Tongue (tissue), 2 donors: Measurements from ENCODE around the gene ZNF772. TPM values are rescaled to one million over a fixed set of nuclear protein-coding genes. Genes with fewer than 3 reads are reported as not detected.
"Not testable (repeated sequence)": the region's sequence is repeated elsewhere in the genome, so short reads cannot be mapped to it uniquely, and the experiment has no call there.

Source experiments
- DNase-seq: peaks from one replicate; pipeline ENCODE4 v3.0.0-alpha.2; 2015
- total RNA-seq: library from RNA; depleted of rRNA; stranded (reverse); fragments of >200 nt; gene quantifications from one replicate; pipeline ENCODE4 v1.2.3, GENCODE V29; 2014

ZNF772 gene
- total RNA-seq = 25.2 TPM

DNA sequence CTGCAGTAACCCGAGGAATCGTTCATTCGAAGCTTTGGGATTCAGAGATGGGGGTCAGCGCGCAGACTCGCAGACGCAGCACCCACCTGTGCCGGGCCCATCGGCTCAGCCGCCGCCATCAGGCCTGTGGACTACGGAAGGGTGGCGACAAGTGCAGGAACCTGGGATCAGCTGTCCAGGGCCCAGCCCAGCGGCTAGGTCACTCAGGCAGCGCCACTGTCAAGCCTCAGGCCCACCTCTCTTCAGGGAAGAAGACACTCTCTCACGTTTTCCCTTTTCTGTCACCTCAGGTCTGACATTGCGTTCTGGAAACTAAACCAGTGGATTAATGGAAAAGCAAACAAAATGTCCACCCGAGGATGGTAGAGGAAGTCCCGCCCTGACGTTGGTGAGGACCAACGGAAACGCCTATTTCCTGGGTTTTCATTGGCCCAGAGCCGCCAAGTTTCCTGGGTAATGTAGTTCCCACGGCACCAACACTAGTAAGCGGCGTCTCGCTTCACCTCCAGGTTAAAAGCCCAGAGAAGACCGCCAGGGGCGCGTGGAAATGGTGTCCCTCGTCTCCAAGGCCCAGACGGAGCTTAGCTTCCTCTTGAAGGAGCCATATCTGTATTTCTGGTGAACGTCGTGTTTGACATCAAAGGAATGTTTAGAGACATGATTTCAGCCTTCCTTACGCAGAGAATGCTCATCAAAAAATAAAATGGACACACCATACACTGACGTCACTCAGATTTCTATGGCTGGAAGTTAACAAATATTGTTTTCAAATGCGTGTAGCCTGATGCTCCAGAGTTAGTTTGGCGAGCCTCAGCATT lies at the start of gene ZNF772:
TSS of gene ZNF772 (minus strand) at position 376 of the 818 bp plus-strand sequence. CDS start at position 119, 257 bp downstream.
- DNase-seq = peak; percentile 98

DNA sequence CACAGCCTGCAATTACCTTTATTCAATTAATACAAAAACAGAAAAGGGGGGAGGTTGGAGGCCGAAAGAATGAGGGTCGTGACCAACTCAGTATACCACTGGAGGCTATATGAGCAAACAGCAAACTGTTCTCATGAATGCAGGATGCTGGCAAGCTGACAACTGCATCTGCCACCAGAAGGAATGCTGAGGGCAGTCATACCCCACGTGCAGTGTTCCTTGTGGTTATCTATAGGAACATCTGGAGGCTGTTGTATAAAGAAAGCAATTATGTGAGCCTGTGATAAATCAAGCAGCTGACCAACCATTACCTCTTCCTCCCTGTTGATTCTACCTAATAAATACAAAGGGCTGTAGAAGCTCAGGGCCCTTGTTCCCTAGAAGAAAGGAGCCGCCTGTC lies 40.7 kb upstream of the ZNF772 start:
- DNase-seq = not testable (repeated sequence)

DNA sequence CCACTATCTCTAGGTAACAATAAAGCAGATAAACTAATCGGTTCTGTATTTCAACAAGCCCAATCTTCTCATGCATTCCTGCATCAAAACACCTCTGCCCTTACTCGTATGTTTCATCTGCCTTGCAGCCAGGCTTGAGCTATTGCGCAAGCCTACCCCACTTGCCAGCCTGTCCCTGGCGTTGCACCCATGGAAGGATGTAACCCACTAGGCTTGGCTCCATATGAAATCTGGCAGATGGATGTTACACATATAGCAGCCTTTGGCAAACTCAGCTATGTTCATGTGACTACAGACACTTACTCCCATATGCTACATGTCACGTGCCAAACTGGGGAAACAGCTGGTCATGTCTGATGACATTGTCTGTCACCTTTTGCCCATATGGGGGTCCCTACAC lies 37.9 kb upstream of the ZNF772 start:
- DNase-seq = no peak

DNA sequence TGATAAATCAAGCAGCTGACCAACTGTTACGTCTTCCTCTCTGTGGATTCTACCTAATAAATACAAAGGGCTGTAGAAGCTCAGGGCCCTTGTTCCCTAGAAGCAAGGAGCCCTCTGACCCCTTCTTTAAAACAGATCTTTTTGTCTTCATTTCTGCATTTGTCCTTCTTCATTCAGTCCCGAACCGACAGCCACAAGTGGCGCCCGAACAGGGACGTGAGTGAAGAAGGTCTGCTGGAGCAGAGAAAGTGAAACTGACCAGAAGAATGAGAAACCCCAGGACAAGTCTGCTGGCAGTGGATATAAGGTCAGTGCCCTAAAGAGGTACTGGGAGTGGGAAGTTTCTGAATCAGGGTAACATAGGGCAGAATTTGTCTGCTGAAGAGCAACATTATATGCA lies 35.5 kb upstream of the ZNF772 start:
- no peak for DNase-seq

DNA sequence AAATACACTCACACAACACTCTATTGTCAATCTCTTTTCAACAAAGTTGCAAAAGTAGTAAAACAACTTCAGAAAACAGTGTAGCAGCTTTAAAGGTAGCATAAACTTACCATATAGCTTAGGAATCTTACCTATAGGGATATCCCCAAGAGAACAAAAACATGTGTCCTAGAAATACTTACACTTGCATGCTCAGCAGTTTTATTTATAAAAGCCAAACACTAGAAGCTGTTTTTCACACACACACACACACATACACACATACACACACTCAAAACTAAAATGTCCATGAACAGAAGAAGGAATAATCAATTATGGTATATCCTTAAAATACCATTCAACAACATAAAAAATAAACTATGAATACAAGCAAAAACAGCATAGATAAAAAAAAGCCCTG lies 34.1 kb upstream of the ZNF772 start:
- no peak for DNase-seq

DNA sequence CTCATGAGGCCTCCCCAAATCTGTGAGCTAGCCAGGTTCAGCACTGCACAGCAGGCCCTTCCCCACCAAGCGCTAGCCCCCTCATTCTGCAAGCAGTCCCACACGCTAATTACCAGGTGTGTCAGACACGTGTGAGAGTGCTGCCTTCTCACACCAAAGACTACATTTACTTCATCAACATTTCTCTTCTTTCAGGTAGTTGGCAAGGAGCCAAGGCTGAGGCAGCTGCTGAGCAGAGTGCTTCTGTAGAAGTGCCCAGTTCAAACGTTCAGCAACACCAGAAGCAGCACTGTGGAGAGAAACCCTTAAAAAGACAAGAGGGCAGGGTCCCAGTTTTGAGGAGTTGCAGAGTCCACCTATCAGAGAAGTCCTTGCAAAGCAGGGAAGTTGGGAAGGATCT lies 28.8 kb upstream of the ZNF772 start:
- DNase-seq = no peak

DNA sequence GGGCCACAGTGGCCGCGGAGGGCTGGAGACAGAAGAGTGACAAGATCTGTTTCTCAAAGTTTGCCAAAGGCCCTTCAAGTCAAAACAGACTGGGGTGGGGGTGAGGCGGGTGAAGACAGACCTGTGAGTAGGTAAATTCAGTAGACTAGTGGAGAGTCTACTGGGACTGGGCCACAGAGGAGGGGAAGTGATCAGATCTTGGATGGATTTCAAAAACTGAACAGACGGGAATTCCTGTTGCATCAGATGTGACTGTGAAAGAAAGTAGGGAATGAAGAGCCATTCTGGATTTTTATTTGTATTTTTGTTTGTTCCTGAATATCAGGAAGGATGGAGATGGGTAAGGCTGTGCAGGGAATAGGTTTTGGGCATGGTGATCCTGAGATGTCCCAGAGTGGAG lies 23.0 kb upstream of the ZNF772 start:
- peak; percentile 4 for DNase-seq

DNA sequence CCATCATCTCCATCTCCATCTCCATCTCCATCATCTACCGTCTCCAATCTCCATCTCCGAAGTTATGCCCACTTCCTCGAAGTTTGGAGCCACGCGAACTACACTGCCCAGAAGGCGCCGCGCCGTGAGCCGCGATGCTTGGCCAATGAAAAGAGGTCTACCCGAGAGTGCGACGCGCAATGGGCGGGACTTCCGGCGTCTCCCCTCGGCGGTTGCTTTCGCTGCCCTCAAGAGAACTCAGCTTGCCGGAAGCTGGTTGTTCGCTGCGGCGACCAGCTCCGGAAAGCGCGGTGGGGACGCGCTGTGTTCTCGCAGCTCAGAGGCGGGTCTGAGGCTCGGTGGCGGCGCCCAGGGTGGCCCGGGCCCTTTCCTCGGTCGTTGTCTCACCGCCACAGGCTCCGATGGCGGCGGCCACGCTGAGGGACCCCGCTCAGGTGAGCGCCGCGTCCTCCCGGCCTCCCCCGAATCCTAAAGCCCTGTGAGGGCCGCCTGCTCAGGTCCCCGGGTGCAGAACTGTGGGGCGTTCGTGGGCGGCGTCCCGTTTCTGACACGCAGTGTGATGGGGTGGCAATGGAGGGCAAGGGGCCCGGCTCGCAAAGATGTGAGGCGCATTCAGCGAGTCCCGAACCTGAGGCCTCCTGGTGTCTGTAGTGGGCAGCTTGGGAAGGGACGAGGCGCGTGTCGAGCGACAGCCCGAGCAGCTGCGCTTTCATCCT lies 22.5 kb upstream of the ZNF772 start, which contains the start of gene ZNF773:
TSS of gene ZNF773 (plus strand) at position 259 of the 716 bp plus-strand sequence. CDS start at position 402, 143 bp downstream.
- peak; percentile 98 for DNase-seq

DNA sequence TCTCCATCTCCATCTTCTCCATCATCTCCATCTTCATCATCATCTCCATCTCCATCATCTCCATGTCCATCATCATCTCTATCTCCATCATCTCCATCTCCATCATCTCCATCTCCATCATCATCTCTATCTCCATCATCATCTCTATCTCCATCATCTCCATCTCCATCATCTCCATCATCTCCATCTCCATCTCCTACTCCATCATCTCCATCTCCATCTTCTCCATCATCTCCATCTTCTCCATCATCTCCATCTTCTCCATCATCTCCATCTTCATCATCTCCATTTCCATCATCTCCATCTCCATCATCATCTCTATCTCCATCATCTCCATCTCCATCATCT lies 21.9 kb upstream of the ZNF772 start:
- not testable (repeated sequence) for DNase-seq

DNA sequence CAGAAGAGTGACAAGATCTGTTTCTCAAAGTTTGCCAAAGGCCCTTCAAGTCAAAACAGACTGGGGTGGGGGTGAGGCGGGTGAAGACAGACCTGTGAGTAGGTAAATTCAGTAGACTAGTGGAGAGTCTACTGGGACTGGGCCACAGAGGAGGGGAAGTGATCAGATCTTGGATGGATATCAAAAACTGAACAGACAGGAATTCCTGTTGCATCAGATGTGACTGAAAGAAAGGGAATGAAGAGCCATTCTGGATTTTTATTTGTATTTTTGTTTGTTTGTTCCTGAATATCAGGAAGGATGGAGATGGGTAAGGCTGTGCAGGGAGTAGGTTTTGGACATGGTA lies 10.9 kb upstream of the ZNF772 start:
- not testable (repeated sequence) for DNase-seq

DNA sequence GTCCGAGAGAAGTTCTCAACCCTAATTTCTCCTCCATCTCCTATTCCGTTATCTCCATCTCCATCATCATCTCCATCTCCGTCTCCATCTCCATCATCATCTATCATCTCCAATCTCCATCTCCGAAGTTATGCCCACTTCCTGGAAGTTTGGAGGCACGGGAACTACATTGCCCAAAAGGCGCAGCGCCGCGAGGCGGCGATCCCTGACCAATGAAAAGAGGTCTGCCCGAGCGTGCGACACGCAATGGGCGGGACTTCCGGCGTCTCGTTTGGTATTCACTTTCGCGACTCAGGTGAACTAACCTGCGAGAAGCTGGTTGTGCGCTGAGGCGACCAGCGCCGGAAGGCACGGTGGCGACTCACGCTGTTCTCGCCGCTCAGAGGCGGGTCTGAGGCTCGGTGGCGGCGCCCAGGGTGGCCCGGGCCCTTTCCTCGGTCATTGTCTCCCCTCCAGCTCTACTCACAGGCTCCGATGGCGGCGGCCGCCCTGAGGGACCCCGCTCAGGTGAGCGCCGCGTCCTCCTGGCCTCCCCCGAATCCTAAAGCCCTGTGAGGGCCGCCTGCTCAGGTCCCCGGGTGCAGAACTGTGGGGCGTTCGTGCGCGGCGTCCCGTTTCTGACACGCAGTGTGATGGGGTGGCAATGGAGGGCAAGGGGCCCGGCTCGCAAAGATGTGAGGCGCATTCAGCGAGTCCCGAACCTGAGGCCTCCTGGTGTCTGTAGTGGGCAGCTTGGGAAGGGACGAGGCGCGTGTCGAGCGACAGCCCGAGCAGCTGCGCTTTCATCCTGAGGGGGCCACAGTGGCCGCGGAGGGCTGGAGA lies 10.3 kb upstream of the ZNF772 start, which contains the start of gene ZNF419:
TSS of gene ZNF419 (plus strand) at position 274 of the 822 bp plus-strand sequence. CDS start at position 475, 201 bp downstream.
- DNase-seq = peak; percentile 96

DNA sequence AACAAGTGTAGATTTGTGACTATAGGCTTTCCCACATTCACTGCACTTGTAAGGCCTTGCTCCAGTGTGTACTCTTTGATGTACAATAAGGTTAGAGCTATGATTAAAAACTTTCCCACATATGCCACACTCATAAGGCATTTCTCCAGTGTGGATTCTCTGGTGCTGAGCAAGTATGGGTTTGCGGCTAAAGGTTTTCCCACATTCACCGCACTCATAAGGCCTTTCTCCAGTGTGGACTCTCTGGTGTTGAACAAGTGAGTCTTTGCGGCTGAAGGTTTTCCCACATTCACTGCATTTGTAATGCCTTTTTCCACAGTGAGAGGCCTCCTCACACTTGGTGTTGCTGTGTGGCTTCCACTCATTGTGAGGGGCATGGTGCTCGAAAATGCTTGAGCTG lies 3.7 kb downstream of the ZNF772 start:
- no peak for DNase-seq

DNA sequence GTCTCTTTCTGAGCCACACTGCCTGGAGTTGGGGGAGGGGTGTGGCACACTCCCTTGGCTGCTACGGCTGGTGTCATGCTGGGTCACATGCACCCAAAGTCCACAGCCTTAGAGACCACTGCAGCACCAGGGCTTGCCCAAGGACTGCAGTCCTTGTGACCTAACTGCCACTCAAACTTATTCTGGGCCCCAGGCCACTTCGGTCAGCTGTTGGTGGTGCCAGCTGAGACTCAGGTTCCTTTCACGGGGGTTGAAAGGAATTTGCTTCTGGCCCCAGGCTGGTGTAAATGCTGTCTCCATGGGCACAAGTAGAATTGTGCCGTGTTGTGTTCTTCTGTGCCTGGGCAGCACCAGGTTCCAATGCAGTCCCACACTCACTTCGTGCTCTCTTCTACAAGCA lies 10.9 kb downstream of the ZNF772 start:
- no peak for DNase-seq

DNA sequence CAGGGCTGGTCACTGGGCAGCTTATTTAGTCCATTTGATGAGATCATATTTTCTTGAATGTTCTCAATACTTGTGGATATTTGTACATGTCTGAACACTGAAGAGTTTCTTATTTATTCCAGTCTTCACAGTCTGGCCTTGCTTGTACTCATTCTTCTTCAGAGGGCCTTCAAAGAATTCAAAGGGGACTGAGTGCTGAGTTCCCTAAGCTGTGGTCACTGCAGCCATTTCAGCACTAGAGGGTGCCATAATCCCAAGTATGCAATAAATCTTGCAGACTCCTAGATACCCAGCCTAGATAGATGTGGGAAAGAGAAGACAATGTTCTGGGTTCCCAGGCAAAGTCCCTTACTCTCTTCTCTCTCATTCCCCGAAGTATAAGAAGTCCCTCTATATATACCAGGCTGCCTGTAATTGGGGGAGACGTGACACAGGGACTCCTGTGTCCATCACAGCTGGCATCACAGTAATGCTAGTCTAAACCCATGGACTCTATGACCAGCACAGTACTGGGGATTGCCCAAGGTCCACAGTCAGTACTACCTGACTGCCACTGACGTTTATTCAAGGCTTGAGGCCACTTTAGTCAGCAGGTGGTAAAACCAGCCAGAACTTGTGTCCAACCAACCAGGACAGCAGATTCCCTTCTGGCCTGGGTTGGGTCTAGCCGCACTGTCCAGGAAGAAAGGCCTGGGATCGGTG lies 11.5 kb downstream of the ZNF772 start:
- no peak for DNase-seq

DNA sequence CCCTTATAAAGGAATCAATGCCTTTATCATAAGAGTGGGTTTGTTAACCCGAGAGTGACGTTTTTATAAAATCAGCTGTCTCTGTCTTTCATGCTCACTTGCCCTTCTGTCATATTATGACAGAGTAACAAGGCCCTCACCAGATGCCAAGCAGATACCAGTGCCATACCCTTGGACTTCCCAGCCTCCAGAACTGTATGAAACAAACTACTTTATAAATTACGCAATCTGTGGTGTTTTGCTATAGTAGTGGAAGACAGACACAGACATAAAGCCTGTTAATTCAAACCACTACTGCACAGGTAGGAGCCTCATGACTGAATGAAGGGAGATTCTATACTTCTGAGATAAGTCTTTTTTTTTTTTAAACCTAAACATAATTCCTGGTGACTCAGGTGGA lies 25.1 kb downstream of the ZNF772 start:
- DNase-seq = no peak

DNA sequence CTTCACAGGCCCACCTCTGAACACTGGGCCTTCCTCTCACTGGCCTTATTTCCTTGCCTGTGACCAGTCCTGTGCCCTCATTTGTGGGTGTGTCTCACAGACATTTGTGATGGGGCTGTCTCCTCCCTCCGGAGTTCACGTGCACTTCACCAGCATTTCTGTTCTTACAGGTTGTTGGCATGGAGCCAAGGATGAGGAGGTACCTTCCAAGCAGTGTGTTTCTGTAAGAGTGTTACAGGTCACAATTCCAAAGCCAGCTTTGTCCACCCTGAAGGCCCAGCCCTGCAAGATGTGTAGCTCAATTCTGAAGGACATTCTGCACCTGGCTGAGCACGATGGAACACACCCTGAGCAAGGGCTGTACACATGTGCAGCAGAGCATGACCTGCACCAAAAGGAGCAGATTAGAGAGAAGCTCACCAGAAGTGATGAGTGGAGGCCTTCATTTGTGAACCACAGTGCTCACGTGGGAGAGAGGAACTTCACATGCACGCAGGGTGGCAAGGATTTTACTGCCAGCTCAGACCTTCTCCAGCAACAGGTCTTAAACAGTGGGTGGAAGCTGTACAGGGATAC lies 34.2 kb downstream of the ZNF772 start:
- DNase-seq = no peak

DNA sequence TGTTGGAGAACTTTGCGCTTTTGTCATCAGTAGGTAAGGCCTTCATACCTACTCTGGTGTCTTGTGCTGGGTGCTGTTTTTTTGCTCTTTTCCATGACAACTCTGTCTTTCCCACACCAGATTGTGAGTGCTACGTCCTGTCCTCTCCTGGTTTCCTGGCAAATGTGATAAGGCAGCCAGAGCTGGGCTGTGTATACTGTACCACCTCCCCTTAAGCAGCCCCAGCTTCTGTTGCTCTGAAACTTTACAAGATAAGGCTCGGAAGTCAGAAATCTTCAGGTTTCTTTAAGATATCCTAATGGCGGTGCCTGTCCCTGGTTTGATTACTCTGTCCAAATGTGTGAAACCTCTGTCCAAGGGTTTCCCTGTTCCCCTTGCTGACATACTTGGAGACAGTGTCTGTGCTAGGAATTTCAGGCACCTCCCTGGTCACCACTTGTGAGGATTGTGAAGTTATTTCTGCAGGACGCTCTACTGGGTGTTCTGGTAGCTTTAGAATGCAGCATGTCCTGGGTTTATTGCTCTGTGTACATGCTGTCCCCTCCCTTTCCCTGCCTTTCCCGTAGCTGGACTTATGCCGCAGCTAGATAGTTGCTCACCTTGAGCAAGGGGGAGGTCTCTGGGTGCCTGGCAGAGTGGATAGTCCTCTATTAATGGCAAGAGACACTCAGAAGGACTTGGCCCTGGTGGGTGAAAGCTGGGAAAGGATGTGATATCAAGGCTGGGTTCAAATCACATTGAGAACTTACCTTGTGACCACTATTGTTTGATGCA lies 35.2 kb downstream of the ZNF772 start:
- DNase-seq = no peak

DNA sequence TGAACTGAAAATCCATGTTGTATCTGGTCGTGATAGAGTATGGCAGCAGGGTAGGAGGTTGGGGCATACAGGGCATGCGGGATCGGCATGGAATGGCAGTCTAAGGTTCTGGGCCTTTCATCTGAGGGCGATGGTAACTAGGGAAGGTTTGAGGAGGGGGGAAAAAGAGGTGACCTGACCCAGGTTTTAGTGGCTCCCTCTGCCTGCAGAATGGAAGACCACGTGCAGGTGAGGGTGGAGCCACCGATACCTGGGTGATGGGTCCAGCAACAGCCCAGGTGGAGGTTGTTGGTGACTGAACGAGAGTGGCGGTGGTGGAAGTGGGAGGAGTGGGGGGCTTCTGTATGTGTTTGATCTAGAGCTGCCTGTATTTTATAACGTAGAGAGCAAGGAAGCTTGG lies 38.4 kb downstream of the ZNF772 start:
- DNase-seq = no peak

DNA sequence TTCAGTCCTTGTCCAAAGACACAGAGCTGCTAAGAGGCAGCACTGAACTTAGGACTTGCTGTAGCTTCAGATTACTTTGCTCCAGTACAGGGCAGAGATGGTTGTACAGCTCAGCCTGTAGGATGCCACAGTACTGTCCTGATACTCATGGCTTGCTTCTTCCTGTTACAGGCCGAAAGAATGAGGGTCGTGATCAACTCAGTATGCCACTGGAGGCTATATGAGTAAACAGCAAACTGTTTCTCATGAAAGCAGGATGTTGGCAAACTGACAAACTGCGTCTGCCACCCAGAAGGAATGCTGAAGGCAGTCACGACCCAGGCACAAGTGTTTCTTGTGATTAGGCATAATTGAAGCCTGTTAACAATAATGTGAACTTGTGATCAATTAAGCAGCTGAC lies 39.4 kb downstream of the ZNF772 start:
- DNase-seq = no peak

DNA sequence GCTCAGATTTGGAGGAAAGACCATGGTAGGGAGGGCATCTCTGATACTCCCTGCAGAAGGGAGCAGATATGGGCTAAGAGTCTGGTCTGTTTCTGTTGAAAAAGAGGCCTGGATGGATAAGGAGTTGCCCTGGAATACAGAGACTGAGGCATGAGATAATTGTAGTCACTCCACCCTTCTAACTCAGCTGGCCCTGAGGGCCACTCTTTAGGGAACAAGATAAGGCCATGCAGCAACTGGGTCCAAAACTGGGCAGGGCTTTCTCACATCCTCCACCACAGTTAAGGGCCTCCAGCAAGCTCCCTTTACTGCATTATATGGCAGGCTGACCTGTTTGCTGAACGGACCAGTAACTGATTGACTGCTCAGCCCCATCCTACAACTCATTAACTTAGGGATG lies 40.9 kb downstream of the ZNF772 start:
- DNase-seq = no peak
